CD4-positive, alpha-beta T cell treated with Interleukin-10 for 1 hour (primary cell): ENCODE data around the gene ALKAL2.
"Not testable (repeated sequence)": the region's sequence is repeated elsewhere in the genome, so short reads cannot be mapped to it uniquely, and the experiment has no call there.

ENCODE experiments used
- DNase-seq: peaks from one replicate; pipeline ENCODE4 v3.0.0-alpha.2; 2020

ALKAL2 gene

GRCh38 chr2:287911-288757, at the start of gene ALKAL2:
TSS of gene ALKAL2 (minus strand) at chr2:288091. CDS start at chr2:287835, 256 bp downstream.
- DNase-seq, result no peak

- DNase-seq, result not testable (repeated sequence)
Measured at GRCh38 chr2:336949-337348, 49.1 kb upstream of the ALKAL2 start.

GRCh38 chr2:336360-336759, 48.5 kb upstream of the ALKAL2 start:
- no peak for DNase-seq

GRCh38 chr2:332592-332991, 44.7 kb upstream of the ALKAL2 start:
- DNase-seq, result no peak

- DNase-seq, result no peak
Measured at GRCh38 chr2:328761-329160, 40.9 kb upstream of the ALKAL2 start.

- DNase-seq, result no peak
Measured at GRCh38 chr2:323035-323434, 35.1 kb upstream of the ALKAL2 start.

- DNase-seq, result no peak
Measured at GRCh38 chr2:322326-322725, 34.4 kb upstream of the ALKAL2 start.

GRCh38 chr2:320561-320960, 32.7 kb upstream of the ALKAL2 start:
- DNase-seq, result no peak

GRCh38 chr2:319059-319600, 31.2 kb upstream of the ALKAL2 start:
- DNase-seq, result no peak

- DNase-seq, result peak; percentile 16
Measured at GRCh38 chr2:317501-318424, 29.9 kb upstream of the ALKAL2 start.

GRCh38 chr2:316381-316780, 28.5 kb upstream of the ALKAL2 start:
- DNase-seq, result no peak

GRCh38 chr2:315925-316324, 28.0 kb upstream of the ALKAL2 start:
- DNase-seq, result not testable (repeated sequence)

- no peak for DNase-seq
Measured at GRCh38 chr2:314561-315336, 26.9 kb upstream of the ALKAL2 start.

- DNase-seq, result no peak
Measured at GRCh38 chr2:313991-314390, 26.1 kb upstream of the ALKAL2 start.

- DNase-seq, result no peak
Measured at GRCh38 chr2:310994-311393, 23.1 kb upstream of the ALKAL2 start.

- DNase-seq, result no peak
Measured at GRCh38 chr2:309954-310510, 22.1 kb upstream of the ALKAL2 start.

GRCh38 chr2:309148-309953, 21.5 kb upstream of the ALKAL2 start:
- no peak for DNase-seq

- no peak for DNase-seq
Measured at GRCh38 chr2:305366-305765, 17.5 kb upstream of the ALKAL2 start.

- DNase-seq, result no peak
Measured at GRCh38 chr2:296354-296753, 8.5 kb upstream of the ALKAL2 start.

GRCh38 chr2:295090-295489, 7.2 kb upstream of the ALKAL2 start:
- no peak for DNase-seq

- DNase-seq, result peak; percentile 52
Measured at GRCh38 chr2:290090-290722, 2.3 kb upstream of the ALKAL2 start.
